ENCODE data around the gene SEMA5B. TPM values are rescaled to one million over a fixed set of nuclear protein-coding genes. Genes with fewer than 3 reads are reported as not detected.

The SEMA5B gene
- total RNA-seq, 4 donors from 2014 or later: 0.16 to 1.2 (median 0.70) TPM

DNA sequence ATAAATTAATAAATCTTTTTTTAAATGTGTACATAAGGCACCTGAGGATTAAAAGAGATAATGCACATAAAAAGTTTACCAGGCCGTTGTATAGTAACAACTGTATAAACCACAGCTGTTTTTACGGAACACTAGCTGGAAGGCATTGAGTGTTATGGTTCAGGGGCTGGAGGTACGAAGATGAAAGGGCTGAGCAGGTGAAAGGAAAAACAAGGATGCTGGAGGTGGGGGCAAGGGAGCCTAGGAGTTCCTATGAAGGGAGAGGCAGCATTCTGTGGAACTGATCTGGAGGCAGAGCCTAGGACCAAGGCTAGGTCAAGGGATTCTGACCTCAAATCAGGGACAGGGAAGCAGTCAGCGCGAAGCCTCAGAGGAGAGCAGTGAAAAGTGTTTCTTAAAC is 8.0 kb downstream of the SEMA5B start:
- DNase-seq (ENCODE audit: low spot score): no peak
- TF ChIP-seq, protein P1, sequence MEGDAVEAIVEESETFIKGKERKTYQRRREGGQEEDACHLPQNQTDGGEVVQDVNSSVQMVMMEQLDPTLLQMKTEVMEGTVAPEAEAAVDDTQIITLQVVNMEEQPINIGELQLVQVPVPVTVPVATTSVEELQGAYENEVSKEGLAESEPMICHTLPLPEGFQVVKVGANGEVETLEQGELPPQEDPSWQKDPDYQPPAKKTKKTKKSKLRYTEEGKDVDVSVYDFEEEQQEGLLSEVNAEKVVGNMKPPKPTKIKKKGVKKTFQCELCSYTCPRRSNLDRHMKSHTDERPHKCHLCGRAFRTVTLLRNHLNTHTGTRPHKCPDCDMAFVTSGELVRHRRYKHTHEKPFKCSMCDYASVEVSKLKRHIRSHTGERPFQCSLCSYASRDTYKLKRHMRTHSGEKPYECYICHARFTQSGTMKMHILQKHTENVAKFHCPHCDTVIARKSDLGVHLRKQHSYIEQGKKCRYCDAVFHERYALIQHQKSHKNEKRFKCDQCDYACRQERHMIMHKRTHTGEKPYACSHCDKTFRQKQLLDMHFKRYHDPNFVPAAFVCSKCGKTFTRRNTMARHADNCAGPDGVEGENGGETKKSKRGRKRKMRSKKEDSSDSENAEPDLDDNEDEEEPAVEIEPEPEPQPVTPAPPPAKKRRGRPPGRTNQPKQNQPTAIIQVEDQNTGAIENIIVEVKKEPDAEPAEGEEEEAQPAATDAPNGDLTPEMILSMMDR (IDR thresholded peaks at IDR 0.05): no peak
- ATAC-seq (ENCODE audit: low FRiP score): no peak

DNA sequence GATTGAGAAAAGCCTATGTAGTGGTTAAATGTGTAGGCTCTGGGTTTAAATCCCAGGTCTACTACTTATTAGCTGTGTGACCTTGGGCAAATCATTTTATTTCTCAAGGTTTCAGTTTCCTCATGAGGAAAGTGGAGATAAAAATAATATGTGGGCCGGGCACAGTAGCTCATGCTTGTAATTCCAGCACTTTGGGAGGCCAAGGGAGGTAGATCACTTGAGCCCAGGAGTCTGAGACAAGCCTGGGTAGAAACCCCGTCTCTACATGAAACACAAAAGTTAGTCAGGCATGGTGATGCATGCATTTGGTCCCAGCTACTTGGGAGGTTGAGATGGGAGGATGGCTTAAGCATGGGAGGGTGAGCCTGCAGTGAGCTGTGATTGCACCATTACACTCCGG is 8.4 kb downstream of the SEMA5B start:
- ATAC-seq (ENCODE audit: low FRiP score) (no peak), DNase-seq (ENCODE audit: low spot score) (no peak)
- TF ChIP-seq, protein P1 (IDR thresholded peaks at IDR 0.05): no peak

DNA sequence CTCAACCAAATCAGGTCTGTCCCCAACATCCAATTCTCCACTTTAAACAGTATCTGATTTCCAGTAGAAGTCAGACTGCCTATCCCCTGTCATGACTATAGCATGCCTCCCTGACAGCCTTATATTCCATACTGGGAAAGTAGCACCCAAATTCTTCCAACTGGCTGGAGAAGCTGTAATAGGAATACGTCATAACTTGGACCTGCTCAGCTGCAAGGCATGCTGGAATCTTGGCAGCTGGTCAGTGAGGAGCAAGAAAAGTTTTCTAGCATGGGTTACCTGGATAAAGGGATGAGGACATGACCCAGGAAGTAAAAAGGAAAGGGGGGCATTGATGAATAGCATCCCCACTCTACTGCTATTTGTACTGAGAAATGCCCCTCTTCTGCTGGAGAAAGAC is 8.9 kb downstream of the SEMA5B start:
- ATAC-seq (ENCODE audit: low FRiP score): no peak
- no peak for DNase-seq (ENCODE audit: low spot score)
- TF ChIP-seq, protein P1 (IDR thresholded peaks at IDR 0.05): no peak

DNA sequence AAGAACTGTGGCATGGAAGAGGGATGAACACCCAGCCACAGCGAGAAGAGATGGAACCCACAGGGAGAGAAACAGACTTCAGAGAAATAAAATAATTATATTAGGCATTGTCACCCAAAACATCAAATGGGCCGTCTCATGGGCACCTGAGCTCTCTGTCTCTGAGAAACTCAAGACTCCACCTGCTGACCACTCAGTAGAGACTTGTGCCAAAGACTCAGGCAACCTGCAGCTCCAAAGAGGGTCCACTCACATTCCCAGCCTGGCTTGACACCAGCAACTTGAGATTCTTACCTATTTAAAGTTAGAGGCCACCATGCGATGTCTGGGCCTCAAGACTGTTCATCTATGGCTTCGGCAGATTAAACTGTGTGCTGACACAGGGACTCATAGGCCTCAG is 12.0 kb downstream of the SEMA5B start:
- DNase-seq (ENCODE audit: low spot score) (no peak), ATAC-seq (ENCODE audit: low FRiP score) (no peak)
- TF ChIP-seq, protein P1 (IDR thresholded peaks at IDR 0.05): no peak

DNA sequence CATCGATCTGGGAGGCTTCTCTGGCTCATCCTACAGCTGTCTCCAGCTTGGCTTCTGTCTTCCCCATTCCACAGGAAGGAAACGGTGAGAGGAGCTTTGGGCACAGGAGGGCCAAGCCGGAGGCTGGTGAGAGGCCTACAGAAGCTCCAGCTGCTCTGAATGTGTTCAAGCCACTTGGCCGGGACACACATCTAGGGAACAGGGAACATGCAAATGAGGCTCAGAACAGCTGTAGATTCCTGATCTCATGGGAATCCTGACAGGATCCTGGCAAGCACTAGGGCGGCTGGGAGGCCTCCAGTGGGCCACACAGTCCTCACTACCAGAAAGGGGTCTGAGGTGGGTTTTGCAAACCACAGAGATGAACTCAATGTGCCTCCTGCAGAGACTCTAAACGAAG is 13.7 kb downstream of the SEMA5B start:
- TF ChIP-seq, protein P1 (IDR thresholded peaks at IDR 0.05): no peak
- ATAC-seq (ENCODE audit: low FRiP score) (no peak), DNase-seq (ENCODE audit: low spot score) (no peak)

DNA sequence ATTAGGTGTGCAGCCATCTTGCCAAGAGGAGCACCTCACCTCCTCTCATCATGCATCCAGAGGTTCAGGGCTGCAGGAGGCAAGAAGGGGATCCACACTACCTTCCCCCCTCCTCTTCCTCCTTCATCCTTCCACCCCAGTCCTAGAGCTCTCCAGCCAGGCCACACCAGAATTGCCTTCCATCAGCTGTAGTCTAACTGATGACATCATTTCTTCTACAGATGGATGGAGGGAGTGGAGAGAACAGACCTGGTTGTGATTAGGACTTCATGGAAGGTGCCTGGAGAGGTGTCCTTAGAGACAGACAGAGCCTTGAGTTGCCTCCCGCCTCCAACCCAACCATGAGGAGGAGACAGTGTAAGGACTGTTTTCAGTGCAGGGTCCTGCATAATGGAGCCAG is 14.9 kb downstream of the SEMA5B start:
- TF ChIP-seq, protein P1 (IDR thresholded peaks at IDR 0.05): no peak
- ATAC-seq (ENCODE audit: low FRiP score) (no peak), DNase-seq (ENCODE audit: low spot score) (no peak)

DNA sequence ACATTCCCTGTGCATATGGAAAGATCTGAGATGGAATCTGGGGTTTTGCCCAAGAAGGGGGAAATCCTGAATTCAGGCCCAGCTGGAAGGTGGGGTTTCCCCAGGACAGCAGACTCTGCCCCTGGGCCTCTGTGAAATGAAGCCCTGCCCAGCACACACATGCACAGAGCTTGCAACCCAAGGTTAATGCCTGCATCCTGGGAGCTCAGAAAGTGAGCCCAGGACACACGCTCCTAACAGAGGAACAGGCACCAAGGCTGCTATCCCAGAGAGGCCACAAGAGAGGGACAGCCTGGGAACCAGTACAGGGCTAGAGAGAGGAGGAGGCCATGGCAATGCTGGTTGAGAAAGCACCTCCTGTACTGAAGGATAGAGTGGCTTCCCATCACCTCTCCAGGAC is 16.1 kb downstream of the SEMA5B start:
- ATAC-seq (ENCODE audit: low FRiP score): no peak
- DNase-seq (ENCODE audit: low spot score): no peak
- TF ChIP-seq, protein P1 (IDR thresholded peaks at IDR 0.05): no peak

Data from omental fat pad (tissue), 4 donors.